NCI-H446 treated with DMSO at 0.1 percent for 48 hours (cell line): ENCODE measurements around the gene NUDT16L1.
"Not testable (repeated sequence)": the region's sequence is repeated elsewhere in the genome, so short reads cannot be mapped to it uniquely, and the experiment has no call there.

Source experiments
- DNase-seq: peaks from one replicate; lab custom pipeline; 2025; lab: John Stamatoyannopoulos, UW

NUDT16L1 gene

GRCh38 chr16:4693296-4693955 lies at the start of gene NUDT16L1:
Gene NUDT16L1, plus strand, starts transcription at chr16:4693562. Its CDS starts 165 bp downstream, at chr16:4693727.
- peak; percentile 86 for DNase-seq

GRCh38 chr16:4646773-4647643 lies 46.4 kb upstream of the NUDT16L1 start:
- no peak for DNase-seq

GRCh38 chr16:4647644-4647980 lies 45.8 kb upstream of the NUDT16L1 start:
- no peak for DNase-seq

GRCh38 chr16:4648917-4649316 lies 44.4 kb upstream of the NUDT16L1 start:
- DNase-seq = no peak

- DNase-seq = no peak
Observed at GRCh38 chr16:4649744-4650442, 43.5 kb upstream of the NUDT16L1 start.

- DNase-seq = not testable (repeated sequence)
Observed at GRCh38 chr16:4650443-4651074, 42.8 kb upstream of the NUDT16L1 start.

DNA sequence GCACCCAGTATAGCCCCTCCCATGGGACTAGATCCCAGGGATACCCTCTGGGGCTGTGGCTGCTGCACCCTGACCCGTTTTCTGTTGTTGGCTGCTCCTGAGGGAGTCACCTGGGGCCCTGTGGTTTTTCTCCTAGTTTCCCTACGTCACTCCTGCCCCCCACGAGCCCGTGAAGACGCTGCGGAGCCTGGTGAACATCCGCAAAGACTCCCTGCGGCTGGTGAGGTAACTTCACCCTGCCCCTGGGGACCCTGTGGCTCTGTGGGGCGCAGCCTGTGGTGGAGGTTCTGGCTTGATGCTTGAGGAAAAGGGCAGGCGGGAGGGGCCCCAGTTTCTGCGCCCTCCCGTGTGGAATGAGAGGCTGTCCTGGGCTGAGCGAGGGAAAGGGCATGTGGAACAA lies 41.5 kb upstream of the NUDT16L1 start:
- no peak for DNase-seq

- no peak for DNase-seq
Observed at GRCh38 chr16:4652561-4652960, 40.8 kb upstream of the NUDT16L1 start.

DNA sequence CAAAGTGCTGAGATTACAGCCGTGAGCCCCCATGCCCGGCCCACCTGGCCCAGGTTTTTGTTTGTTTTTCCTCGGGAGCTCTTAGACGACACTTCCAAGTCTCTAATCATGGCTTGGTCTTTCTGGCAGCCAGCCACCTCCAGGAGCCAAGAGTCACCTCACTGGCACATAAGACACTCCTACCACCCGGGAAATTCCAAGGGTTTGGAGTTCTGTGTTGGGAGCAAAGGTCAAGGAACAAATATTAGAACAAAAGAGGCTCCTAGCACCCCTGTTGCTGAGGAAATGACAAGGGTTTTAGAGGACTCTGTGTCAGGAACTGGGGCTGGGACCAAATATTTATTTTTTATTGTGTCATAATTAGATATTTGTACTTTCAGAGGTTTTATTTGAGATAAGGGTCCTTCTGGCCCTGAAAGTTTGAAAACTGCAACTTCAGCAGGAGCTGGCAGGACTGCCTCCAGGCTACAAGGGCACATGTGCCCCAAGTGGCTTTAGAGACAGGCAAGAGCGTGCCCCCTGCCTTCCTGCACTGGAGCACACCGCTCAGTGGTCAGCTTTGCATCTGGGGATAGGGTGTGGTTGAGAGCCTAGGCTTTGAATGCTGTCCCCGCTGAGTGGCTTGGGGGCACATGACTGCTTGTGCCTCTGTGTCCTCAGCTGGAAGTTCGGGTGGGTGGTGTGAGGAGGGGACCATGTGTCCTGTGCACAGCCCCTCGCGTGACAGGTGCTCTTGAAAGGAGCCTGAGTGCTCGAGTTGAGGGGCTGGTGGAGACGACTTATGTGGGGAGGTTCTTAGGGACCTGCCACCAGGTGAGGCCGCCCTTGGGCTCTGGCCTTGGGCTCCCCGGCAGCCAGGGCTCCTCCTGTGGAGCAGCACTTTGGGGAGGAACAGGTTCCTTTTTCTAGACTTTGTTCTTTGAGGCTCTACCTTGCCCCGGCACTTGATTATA lies 39.1 kb upstream of the NUDT16L1 start:
- DNase-seq = no peak

DNA sequence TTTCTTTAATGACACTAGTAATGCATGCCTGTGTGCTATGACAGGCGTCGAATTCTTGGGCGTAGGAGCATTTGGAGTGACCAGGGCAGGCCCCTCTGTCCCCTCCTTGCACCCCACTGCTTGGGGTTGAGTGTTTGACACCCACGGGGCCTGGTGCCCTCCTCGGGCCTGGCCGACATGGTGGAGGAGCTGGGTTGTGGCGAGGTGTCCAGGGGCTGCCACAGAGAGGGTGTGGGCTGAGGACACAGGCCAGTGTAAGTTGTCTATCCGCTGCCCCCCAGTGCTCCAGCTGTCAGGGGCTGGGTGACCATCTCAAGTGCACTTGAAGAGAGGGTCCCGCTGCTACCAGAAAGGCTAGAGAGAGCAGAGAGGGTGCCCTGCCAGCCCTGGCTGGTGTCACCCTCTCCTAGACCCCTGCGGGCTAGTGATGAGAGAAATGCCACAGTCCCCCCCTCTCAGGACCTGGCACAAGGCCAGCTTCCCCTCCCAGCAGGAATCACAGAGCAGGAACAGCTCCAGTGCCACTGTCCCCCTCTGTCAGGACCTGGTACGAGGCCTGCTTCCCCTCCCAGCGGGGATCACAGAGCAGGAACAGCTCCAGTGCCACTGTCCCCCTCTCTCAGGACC lies 38.3 kb upstream of the NUDT16L1 start:
- no peak for DNase-seq

DNA sequence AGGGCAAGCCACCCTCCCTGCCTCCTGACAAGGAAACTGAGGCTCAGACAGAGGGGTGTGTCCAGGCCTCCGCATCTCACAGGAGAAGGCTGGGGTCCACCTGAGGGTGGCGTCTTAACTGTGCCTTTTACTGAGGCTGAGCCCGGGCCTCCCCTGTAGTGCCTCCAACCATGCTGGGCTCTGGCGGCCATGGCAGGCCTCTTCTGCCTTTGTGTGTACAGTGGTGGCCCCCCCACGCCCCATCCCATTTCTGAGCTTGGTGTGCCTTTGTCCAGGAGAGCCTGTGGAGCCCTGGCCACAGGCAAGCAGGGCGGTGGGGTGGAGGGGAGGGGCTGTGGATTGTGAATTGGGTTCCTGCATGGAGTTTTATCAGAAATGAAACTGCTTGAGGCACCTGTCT lies 37.6 kb upstream of the NUDT16L1 start:
- no peak for DNase-seq

GRCh38 chr16:4656221-4656620 lies 37.1 kb upstream of the NUDT16L1 start:
- no peak for DNase-seq

DNA sequence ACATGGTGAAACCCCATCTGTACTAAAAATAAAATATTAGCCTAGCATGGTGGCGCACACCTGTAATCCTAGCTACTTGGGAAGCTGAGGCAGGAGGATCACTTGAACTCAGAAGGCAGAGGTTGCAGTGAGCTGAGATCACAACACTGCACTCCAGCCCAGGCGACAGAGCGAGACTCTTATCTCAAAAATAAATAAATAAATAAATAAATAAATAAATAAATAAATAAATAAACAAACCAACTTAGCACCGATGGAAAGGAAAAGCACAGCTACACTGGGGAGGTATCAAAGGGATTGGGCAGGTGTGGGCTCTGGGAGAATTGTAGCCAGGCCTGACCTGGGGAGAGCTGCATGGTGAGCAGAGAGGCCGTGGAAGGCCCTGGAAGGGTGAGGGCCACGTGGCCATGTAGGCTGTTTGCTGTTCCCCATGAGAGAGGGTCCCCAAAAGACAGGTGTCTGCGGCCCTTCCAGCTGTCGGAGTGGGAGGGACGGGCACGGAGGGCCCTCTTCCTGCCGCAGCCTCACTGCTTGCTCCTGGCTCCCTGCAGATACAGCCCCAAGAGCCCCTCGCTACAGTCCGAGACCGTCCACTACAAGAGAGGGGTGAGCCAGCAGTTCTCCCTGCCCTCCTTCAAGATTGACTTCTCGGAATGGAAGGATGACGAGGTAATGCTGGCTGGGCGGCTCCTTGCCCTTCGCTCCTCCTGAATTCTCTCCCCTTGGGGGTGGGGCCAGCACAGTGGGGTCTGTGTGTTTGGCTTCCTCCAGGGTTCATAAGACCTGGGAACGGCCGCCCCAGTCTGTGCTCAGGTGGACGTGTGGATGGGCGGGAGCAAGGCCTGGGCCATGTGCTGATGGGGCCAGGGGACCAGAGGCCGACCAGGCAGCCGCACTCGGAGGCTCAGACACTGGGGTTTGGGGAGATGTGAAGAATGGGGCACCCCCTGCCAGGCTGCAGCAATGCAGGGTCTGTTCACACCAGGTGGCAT lies 36.4 kb upstream of the NUDT16L1 start:
- no peak for DNase-seq

- DNase-seq = no peak
Observed at GRCh38 chr16:4659363-4660353, 33.7 kb upstream of the NUDT16L1 start.

DNA sequence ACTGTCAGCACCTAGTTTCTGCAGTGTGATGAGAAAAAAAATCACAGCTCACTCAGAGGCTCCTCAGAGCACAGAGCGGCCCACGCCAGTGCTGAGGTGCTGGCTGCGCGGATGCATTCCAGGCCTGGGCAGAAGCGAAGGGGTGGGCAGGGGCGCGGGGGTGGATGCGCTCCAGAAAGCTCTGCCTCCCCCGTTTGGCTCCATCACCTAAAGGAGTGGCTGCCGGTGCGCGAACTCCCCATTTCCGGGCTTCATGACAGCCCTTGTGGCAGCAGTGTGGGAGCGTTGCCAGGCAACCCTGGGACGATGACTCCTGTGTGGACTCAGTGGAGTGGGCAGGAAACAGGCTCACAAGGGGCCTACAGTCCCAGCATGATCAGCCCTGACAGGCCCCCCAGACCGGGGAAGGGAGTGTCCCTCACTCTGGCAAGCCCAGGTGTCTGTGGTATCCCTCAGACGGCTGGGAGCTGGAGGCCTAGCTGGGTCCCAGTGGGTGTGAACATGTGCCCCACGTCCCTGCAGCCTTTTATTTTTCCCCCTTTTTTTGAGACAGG lies 32.8 kb upstream of the NUDT16L1 start:
- DNase-seq = no peak

GRCh38 chr16:4661661-4662060 lies 31.7 kb upstream of the NUDT16L1 start:
- no peak for DNase-seq

DNA sequence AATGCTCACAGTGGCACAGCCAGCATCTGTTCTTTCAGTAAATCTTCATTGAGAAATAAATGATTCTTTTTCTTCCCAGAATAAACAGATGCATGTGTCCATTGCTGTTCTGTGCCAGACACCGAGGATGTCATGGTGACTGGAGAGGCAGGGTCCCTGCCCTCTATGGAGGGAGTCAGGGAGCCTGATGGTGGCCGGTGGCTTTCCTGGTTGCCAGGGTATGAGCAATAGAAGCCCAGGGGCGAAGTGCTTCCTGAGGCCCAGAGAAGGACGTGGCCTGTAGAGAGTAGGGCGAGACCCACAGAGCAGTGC lies 29.9 kb upstream of the NUDT16L1 start:
- DNase-seq = no peak

- DNase-seq = no peak
Observed at GRCh38 chr16:4663777-4664465, 29.4 kb upstream of the NUDT16L1 start.
